Measurements from ENCODE around the gene ZNF525.
"Not testable (repeated sequence)": the region's sequence is repeated elsewhere in the genome, so short reads cannot be mapped to it uniquely, and the experiment has no call there.

Gene ZNF525

GRCh38 chr19:53395840-53396524 is 30.5 kb downstream of the ZNF525 start:
- not testable (repeated sequence) for DNase-seq (ENCODE audit: low read depth)

- DNase-seq (ENCODE audit: low read depth): no peak
Measured at GRCh38 chr19:53396525-53396868, 31.0 kb downstream of the ZNF525 start.

- not testable (repeated sequence) for DNase-seq (ENCODE audit: low read depth)
Measured at GRCh38 chr19:53397918-53398317, 32.4 kb downstream of the ZNF525 start.

- no peak for DNase-seq (ENCODE audit: low read depth)
Measured at GRCh38 chr19:53409505-53410204, 44.1 kb downstream of the ZNF525 start.

- DNase-seq (ENCODE audit: low read depth): not testable (repeated sequence)
Measured at GRCh38 chr19:53420520-53421315, 55.2 kb downstream of the ZNF525 start.

- no peak for DNase-seq (ENCODE audit: low read depth)
Measured at GRCh38 chr19:53422551-53422950, 57.0 kb downstream of the ZNF525 start.

GRCh38 chr19:53423074-53423473 is 57.6 kb downstream of the ZNF525 start:
- not testable (repeated sequence) for DNase-seq (ENCODE audit: low read depth)

- DNase-seq (ENCODE audit: low read depth): not testable (repeated sequence)
Measured at GRCh38 chr19:53423680-53424079, 58.2 kb downstream of the ZNF525 start.

GRCh38 chr19:53424968-53425597 is 59.6 kb downstream of the ZNF525 start:
- DNase-seq (ENCODE audit: low read depth): peak; percentile 46

- DNase-seq (ENCODE audit: low read depth): peak; percentile 84
Measured at GRCh38 chr19:53431399-53432087, 66.0 kb downstream of the ZNF525 start, which contains the start of gene ZNF761. Gene ZNF761 (plus strand): TSS chr19:53431984. CDS start chr19:53447269, 15,285 bp downstream.

- peak; percentile 20 for DNase-seq (ENCODE audit: low read depth)
Measured at GRCh38 chr19:53432088-53432661, 66.7 kb downstream of the ZNF525 start.
